ENCODE results near the gene ELP1.

GRCh38 chr9:108972626-108973209, 38.8 kb upstream of the ELP1 start:
- no peak for TF ChIP-seq CTCF (conservative IDR thresholded peaks at IDR 0.05 in 1 of 2, IDR thresholded peaks at IDR 0.05 in 1 of 2; ENCODE audit: low read depth in 1 of 2, low read length in 2 of 2)
- TF ChIP-seq EZH2 (IDR thresholded peaks at IDR 0.05; ENCODE audit: low read length, missing control alignments), result no peak

Measured in fibroblast of lung (primary cell).